ENCODE results near the gene FAU.

The FAU gene

GRCh38 chr11:65107078-65107477 is 14.9 kb downstream of the FAU start:
- FAIRE-seq: no peak

- FAIRE-seq: no peak
Observed at GRCh38 chr11:65104628-65105027, 17.3 kb downstream of the FAU start.

GRCh38 chr11:65103476-65103875 is 18.5 kb downstream of the FAU start:
- FAIRE-seq: no peak

GRCh38 chr11:65102142-65103095 is 19.5 kb downstream of the FAU start:
- no peak for FAIRE-seq

GRCh38 chr11:65100674-65101350 is 21.1 kb downstream of the FAU start:
- no peak for FAIRE-seq

GRCh38 chr11:65096926-65097325 is 25.0 kb downstream of the FAU start:
- no peak for FAIRE-seq

GRCh38 chr11:65095974-65096806 is 25.7 kb downstream of the FAU start, which contains the start of gene VPS51:
VPS51 (plus strand) TSS chr11:65096214; CDS start chr11:65096251, 37 bp downstream.
- FAIRE-seq: peak; percentile 23

- no peak for FAIRE-seq
Observed at GRCh38 chr11:65095427-65095826, 26.5 kb downstream of the FAU start.

GRCh38 chr11:65090628-65091027 is 31.3 kb downstream of the FAU start:
- FAIRE-seq: no peak

- FAIRE-seq: no peak
Observed at GRCh38 chr11:65089621-65090020, 32.3 kb downstream of the FAU start.

- FAIRE-seq: no peak
Observed at GRCh38 chr11:65087827-65088226, 34.1 kb downstream of the FAU start.

- no peak for FAIRE-seq
Observed at GRCh38 chr11:65087216-65087615, 34.7 kb downstream of the FAU start.

- no peak for FAIRE-seq
Observed at GRCh38 chr11:65086809-65087208, 35.1 kb downstream of the FAU start.

- FAIRE-seq: no peak
Observed at GRCh38 chr11:65085446-65085845, 36.5 kb downstream of the FAU start.

- no peak for FAIRE-seq
Observed at GRCh38 chr11:65084598-65085375, 37.1 kb downstream of the FAU start.

GRCh38 chr11:65083834-65084597 is 37.9 kb downstream of the FAU start, which contains the start of the genes CDCA5 and ZFPL1:
CDCA5 (minus strand) TSS chr11:65084040; CDS start chr11:65083978, 62 bp downstream.
ZFPL1 (plus strand) TSS chr11:65084222; CDS start chr11:65084699, 477 bp downstream.
- FAIRE-seq: peak; percentile 82

- no peak for FAIRE-seq
Observed at GRCh38 chr11:65083134-65083833, 38.6 kb downstream of the FAU start.

GRCh38 chr11:65078786-65079342 is 43.1 kb downstream of the FAU start:
- FAIRE-seq: no peak

- FAIRE-seq: no peak
Observed at GRCh38 chr11:65078151-65078550, 43.8 kb downstream of the FAU start.

GRCh38 chr11:65077451-65077850 is 44.5 kb downstream of the FAU start:
- FAIRE-seq: no peak

All from endometrium (tissue), 2 donors.